Measurements from ENCODE around the gene GPR137B. TPM values are rescaled to one million over a fixed set of nuclear protein-coding genes. Genes with fewer than 3 reads are reported as not detected.

Gene GPR137B
- total and polyA plus RNA-seq, 2 experiments from 2014 or later: 4.5 to 11.1 TPM

DNA sequence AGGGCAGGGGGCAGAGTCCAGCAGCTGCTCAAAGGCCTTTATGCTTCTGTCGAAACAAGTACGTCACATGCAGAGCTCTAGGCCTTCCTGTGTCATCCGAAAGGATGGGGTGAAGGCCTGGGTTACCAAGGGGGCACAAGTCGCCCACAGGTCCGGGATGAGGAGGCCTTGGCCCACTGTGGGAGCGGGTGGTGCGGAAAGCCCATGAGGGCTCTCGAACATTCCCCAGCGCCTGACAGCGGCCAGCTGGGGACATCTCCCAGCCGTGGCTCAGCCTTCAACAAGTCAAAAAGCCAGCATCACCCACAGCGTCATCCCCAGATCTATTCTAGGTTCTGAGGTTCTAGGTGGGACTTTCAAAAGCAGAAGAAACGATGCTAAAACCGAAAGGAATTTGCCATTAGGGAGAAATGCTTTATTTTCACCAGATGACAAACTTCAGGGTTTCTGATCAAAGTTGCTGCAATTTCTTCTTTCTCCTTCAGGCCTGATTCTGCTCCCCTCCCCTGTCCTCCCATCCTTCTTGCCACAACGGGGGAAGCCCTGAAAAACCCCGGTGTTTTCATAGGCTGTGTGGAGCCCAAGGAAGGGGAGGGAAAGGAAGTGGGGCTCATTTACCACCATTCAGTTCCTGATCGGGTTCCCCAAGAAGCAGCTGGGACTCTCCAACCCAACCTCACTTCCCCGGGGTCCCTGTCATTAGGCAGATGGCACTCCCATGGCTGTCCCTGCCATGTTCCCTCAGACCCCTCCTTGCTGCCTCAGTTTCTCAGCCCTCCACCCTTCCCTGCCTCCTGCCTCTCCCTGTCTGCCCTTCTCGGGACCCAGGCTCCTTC lies 17.6 kb downstream of the GPR137B start (continued):
- TF ChIP-seq, protein P1, sequence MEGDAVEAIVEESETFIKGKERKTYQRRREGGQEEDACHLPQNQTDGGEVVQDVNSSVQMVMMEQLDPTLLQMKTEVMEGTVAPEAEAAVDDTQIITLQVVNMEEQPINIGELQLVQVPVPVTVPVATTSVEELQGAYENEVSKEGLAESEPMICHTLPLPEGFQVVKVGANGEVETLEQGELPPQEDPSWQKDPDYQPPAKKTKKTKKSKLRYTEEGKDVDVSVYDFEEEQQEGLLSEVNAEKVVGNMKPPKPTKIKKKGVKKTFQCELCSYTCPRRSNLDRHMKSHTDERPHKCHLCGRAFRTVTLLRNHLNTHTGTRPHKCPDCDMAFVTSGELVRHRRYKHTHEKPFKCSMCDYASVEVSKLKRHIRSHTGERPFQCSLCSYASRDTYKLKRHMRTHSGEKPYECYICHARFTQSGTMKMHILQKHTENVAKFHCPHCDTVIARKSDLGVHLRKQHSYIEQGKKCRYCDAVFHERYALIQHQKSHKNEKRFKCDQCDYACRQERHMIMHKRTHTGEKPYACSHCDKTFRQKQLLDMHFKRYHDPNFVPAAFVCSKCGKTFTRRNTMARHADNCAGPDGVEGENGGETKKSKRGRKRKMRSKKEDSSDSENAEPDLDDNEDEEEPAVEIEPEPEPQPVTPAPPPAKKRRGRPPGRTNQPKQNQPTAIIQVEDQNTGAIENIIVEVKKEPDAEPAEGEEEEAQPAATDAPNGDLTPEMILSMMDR (conservative IDR thresholded peaks at IDR 0.05; ENCODE audit: low read depth in 2 of 2): no peak
- TF ChIP-seq NANOG (IDR thresholded peaks at IDR 0.05; ENCODE audit: borderline replicate concordance) (no peak), EZH2phosphoT487 (IDR thresholded peaks at IDR 0.05; ENCODE audit: unreplicated experiment) (no peak)

DNA sequence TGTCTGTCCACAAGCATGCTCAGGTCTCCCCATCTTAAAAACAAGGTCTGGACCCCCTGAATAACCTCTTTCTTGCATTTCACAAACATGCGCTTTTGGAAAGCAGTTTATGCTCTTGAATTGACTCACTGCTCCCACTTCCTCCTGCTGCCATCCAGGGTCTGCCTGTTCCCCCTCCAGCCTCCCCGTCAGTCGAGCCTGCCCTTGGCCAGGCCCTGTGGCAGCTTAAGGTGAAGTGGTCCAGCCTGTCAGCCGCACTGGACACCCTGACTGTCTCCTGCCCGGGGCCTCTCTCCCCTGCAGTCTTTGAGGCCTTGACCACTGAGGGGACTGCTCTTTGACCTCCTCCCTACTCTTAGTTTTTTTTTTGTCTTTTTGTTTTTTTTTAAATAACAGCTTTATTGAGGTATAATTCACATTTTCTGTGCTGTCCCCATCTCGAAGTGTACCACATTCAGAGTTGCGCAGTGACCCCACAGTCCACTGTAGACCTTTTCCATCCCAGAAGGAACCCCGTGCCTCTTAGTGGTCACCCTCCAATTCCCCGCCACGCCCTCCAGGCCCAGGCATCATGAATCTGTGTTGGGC lies 18.3 kb downstream of the GPR137B start:
- Histone ChIP-seq H3K9me2 (ENCODE audit: insufficient read depth) (no peaks in the 10 kb centered on the region), H2AFZ (no peak overlapping the region), H3K27ac (ENCODE audit: low read depth) (no peak overlapping the region), H3K27me3 (ENCODE audit: insufficient read depth) (no peaks in the 10 kb centered on the region), H3K36me3 (ENCODE audit: insufficient read depth) (peaks cover 7% of the 10 kb centered on the region; the same call in 1 of the 2 replicates), H3K79me2 (replicated peaks; ENCODE audit: insufficient read depth) (0 out of 2 replicates have a peak, but pooled peaks cover 4% of the 10 kb centered on the region), H3K4me3 (no peak overlapping the region), H3F3A (replicated peaks; ENCODE audit: low read depth) (no peaks in the 10 kb centered on the region), H3K4me2 (no peak overlapping the region), H4K20me1 (replicated peaks; ENCODE audit: insufficient read depth) (no peaks in the 10 kb centered on the region; the same call in 1 of the 2 replicates), H3K4me1 (ENCODE audit: insufficient read depth) (no peaks in the 10 kb centered on the region)
- no peak for ATAC-seq
- no peak for DNase-seq (ENCODE audit: low spot score)
- Mint-ChIP-seq H3K4me3 (no peak overlapping the region), H3K27ac (no peak overlapping the region), H3K27me3 (ENCODE audit: insufficient read depth, low read depth, poor library complexity) (peaks cover 14% of the 10 kb centered on the region), H3K9me3 (peaks cover 39% of the 10 kb centered on the region), H3K4me1 (peaks cover 4% of the 10 kb centered on the region; the same call in 2 of the 3 replicates), H3K36me3 (ENCODE audit: low read depth) (peaks cover 46% of the 10 kb centered on the region)
- no peak for TF ChIP-seq CREB1 (CRISPR knock-in tag; IDR thresholded peaks at IDR 0.05; ENCODE audit: low read depth)
- TF ChIP-seq EZH2 (IDR thresholded peaks at IDR 0.05; ENCODE audit: low read depth, unreplicated experiment): no peak
- TF ChIP-seq STAT1 (IDR thresholded peaks at IDR 0.05; ENCODE audit: unreplicated experiment): no peak
- TF ChIP-seq NANOG (IDR thresholded peaks at IDR 0.05; ENCODE audit: borderline replicate concordance): no peak
- TF ChIP-seq EZH2phosphoT487 (IDR thresholded peaks at IDR 0.05; ENCODE audit: unreplicated experiment): no peak
- TF ChIP-seq, protein P1 (conservative IDR thresholded peaks at IDR 0.05; ENCODE audit: low read depth in 2 of 2): no peak
- no peak for TF ChIP-seq ZNF462 (CRISPR knock-in tag; IDR thresholded peaks at IDR 0.05)
- TF ChIP-seq, protein P2, sequence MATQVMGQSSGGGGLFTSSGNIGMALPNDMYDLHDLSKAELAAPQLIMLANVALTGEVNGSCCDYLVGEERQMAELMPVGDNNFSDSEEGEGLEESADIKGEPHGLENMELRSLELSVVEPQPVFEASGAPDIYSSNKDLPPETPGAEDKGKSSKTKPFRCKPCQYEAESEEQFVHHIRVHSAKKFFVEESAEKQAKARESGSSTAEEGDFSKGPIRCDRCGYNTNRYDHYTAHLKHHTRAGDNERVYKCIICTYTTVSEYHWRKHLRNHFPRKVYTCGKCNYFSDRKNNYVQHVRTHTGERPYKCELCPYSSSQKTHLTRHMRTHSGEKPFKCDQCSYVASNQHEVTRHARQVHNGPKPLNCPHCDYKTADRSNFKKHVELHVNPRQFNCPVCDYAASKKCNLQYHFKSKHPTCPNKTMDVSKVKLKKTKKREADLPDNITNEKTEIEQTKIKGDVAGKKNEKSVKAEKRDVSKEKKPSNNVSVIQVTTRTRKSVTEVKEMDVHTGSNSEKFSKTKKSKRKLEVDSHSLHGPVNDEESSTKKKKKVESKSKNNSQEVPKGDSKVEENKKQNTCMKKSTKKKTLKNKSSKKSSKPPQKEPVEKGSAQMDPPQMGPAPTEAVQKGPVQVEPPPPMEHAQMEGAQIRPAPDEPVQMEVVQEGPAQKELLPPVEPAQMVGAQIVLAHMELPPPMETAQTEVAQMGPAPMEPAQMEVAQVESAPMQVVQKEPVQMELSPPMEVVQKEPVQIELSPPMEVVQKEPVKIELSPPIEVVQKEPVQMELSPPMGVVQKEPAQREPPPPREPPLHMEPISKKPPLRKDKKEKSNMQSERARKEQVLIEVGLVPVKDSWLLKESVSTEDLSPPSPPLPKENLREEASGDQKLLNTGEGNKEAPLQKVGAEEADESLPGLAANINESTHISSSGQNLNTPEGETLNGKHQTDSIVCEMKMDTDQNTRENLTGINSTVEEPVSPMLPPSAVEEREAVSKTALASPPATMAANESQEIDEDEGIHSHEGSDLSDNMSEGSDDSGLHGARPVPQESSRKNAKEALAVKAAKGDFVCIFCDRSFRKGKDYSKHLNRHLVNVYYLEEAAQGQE (IDR thresholded peaks at IDR 0.05; ENCODE audit: unreplicated experiment): no peak
